Measurements from ENCODE around the gene PELI2. TPM values are rescaled to one million over a fixed set of nuclear protein-coding genes. Genes with fewer than 3 reads are reported as not detected.

The PELI2 gene
- total and polyA plus RNA-seq, 2 experiments from 2014 or later: 8.0 to 24.5 TPM

DNA sequence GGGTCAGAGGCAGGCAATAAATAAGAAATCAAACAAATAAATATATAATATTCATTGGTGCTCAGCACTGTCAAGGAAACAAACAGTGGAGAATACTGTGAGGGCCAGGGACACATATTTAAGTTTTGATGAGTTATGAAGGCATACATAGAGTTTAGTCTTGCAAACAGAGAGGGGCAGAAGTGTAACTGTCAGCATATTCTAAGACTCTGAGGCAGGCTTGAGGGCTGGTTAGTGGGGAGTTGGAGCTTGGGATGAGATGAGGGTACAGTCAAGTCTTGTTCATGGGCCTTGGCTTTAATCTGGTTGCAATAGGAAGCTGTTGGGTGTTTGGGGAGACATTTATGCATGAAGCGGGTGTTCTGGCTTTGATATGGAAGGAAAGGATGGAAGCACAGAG is 78.9 kb downstream of the PELI2 start:
- Histone ChIP-seq H4K20me1 (replicated peaks; ENCODE audit: insufficient read depth) (no peaks in the 10 kb centered on the region), H3K36me3 (ENCODE audit: insufficient read depth) (no peaks in the 10 kb centered on the region), H3K4me1 (ENCODE audit: insufficient read depth) (peaks cover 14% of the 10 kb centered on the region), H2AFZ (no peak overlapping the region), H3K4me3 (no peak overlapping the region), H3K9me2 (ENCODE audit: insufficient read depth) (0 out of 2 replicates have a peak, but pooled peaks cover 4% of the 10 kb centered on the region), H3K27ac (ENCODE audit: low read depth) (no peak overlapping the region), H3F3A (replicated peaks; ENCODE audit: low read depth) (no peaks in the 10 kb centered on the region; the same call in 1 of the 2 replicates), H3K4me2 (no peak overlapping the region), H3K79me2 (replicated peaks; ENCODE audit: insufficient read depth) (peaks cover 23% of the 10 kb centered on the region), H3K27me3 (ENCODE audit: insufficient read depth) (no peaks in the 10 kb centered on the region)
- no peaks in the 10 kb centered on the region for H3K36me3 Mint-ChIP-seq (ENCODE audit: low read depth)
- no peak overlapping the region for H3K4me3 Mint-ChIP-seq
- no peaks in the 10 kb centered on the region for H3K9me3 Mint-ChIP-seq
- TF ChIP-seq ZNF114 (CRISPR knock-in tag; IDR thresholded peaks at IDR 0.05) (no peak), EZH2 (IDR thresholded peaks at IDR 0.05; ENCODE audit: low read depth, unreplicated experiment) (no peak), STAT1 (IDR thresholded peaks at IDR 0.05; ENCODE audit: unreplicated experiment) (no peak)
- ATAC-seq (no peak), DNase-seq (ENCODE audit: low spot score) (no peak)
- no peaks in the 10 kb centered on the region for H3K27me3 Mint-ChIP-seq (ENCODE audit: insufficient read depth, low read depth, poor library complexity)
- H3K27ac Mint-ChIP-seq: no peak overlapping the region
- H3K4me1 Mint-ChIP-seq: peaks cover 19% of the 10 kb centered on the region

DNA sequence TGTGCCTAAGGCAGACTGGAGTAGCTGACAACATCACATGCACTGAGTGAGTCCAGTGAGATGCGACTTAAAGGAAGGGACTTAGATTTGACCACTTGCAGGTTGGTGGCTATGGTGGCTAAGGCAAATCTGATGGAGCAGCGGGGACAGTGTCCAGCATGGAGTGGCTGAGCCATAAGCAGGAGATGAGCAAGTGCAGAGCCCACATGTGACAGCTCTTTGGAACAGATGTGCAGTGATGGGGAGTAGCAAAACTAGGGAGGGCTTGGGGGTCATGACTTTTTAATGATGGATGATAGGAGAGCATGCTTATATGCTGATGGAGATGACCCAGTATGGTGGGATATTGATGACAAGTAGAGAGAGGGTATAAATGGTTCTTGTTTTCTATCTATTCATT is 80.2 kb downstream of the PELI2 start:
- H3K27me3 ChIP-seq (ENCODE audit: insufficient read depth): no peaks in the 10 kb centered on the region

More for the DNA sequence above, 80.2 kb downstream of the PELI2 start:
- no peak for DNase-seq (ENCODE audit: low spot score)
- Mint-ChIP-seq H3K4me1 (peaks cover 14% of the 10 kb centered on the region), H3K9me3 (no peaks in the 10 kb centered on the region), H3K36me3 (ENCODE audit: low read depth) (no peaks in the 10 kb centered on the region), H3K27ac (no peak overlapping the region), H3K27me3 (ENCODE audit: insufficient read depth, low read depth, poor library complexity) (no peaks in the 10 kb centered on the region), H3K4me3 (no peak overlapping the region)
- H4K20me1 ChIP-seq (replicated peaks; ENCODE audit: insufficient read depth): no peaks in the 10 kb centered on the region
- no peak overlapping the region for H2AFZ ChIP-seq
- H3F3A ChIP-seq (replicated peaks; ENCODE audit: low read depth): no peaks in the 10 kb centered on the region; the same call in 1 of the 2 replicates
- no peak for ATAC-seq
- H3K9me2 ChIP-seq (ENCODE audit: insufficient read depth): 0 out of 2 replicates have a peak, but pooled peaks cover 4% of the 10 kb centered on the region
- no peak overlapping the region for H3K4me2 ChIP-seq
- H3K36me3 ChIP-seq (ENCODE audit: insufficient read depth): no peaks in the 10 kb centered on the region
- TF ChIP-seq STAT1 (IDR thresholded peaks at IDR 0.05; ENCODE audit: unreplicated experiment) (no peak), NANOG (IDR thresholded peaks at IDR 0.05; ENCODE audit: borderline replicate concordance) (no peak), ZNF114 (CRISPR knock-in tag; IDR thresholded peaks at IDR 0.05) (no peak)
- TF ChIP-seq, protein P1, sequence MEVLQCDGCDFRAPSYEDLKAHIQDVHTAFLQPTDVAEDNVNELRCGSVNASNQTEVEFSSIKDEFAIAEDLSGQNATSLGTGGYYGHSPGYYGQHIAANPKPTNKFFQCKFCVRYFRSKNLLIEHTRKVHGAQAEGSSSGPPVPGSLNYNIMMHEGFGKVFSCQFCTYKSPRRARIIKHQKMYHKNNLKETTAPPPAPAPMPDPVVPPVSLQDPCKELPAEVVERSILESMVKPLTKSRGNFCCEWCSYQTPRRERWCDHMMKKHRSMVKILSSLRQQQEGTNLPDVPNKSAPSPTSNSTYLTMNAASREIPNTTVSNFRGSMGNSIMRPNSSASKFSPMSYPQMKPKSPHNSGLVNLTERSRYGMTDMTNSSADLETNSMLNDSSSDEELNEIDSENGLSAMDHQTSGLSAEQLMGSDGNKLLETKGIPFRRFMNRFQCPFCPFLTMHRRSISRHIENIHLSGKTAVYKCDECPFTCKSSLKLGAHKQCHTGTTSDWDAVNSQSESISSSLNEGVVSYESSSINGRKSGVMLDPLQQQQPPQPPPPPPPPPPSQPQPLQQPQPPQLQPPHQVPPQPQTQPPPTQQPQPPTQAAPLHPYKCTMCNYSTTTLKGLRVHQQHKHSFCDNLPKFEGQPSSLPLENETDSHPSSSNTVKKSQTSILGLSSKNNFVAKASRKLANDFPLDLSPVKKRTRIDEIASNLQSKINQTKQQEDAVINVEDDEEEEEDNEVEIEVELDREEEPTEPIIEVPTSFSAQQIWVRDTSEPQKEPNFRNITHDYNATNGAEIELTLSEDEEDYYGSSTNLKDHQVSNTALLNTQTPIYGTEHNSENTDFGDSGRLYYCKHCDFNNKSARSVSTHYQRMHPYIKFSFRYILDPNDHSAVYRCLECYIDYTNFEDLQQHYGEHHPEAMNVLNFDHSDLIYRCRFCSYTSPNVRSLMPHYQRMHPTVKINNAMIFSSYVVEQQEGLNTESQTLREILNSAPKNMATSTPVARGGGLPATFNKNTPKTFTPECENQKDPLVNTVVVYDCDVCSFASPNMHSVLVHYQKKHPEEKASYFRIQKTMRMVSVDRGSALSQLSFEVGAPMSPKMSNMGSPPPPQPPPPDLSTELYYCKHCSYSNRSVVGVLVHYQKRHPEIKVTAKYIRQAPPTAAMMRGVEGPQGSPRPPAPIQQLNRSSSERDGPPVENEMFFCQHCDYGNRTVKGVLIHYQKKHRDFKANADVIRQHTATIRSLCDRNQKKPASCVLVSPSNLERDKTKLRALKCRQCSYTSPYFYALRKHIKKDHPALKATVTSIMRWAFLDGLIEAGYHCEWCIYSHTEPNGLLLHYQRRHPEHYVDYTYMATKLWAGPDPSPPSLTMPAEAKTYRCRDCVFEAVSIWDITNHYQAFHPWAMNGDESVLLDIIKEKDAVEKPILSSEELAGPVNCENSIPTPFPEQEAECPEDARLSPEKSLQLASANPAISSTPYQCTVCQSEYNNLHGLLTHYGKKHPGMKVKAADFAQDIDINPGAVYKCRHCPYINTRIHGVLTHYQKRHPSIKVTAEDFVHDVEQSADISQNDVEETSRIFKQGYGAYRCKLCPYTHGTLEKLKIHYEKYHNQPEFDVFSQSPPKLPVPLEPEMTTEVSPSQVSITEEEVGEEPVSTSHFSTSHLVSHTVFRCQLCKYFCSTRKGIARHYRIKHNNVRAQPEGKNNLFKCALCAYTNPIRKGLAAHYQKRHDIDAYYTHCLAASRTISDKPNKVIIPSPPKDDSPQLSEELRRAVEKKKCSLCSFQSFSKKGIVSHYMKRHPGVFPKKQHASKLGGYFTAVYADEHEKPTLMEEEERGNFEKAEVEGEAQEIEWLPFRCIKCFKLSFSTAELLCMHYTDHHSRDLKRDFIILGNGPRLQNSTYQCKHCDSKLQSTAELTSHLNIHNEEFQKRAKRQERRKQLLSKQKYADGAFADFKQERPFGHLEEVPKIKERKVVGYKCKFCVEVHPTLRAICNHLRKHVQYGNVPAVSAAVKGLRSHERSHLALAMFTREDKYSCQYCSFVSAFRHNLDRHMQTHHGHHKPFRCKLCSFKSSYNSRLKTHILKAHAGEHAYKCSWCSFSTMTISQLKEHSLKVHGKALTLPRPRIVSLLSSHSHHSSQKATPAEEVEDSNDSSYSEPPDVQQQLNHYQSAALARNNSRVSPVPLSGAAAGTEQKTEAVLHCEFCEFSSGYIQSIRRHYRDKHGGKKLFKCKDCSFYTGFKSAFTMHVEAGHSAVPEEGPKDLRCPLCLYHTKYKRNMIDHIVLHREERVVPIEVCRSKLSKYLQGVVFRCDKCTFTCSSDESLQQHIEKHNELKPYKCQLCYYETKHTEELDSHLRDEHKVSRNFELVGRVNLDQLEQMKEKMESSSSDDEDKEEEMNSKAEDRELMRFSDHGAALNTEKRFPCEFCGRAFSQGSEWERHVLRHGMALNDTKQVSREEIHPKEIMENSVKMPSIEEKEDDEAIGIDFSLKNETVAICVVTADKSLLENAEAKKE (CRISPR knock-in tag; IDR thresholded peaks at IDR 0.05): no peak
- peaks cover 14% of the 10 kb centered on the region for H3K4me1 ChIP-seq (ENCODE audit: insufficient read depth)
- peaks cover 28% of the 10 kb centered on the region for H3K79me2 ChIP-seq (replicated peaks; ENCODE audit: insufficient read depth)
- H3K4me3 ChIP-seq: no peak overlapping the region
- H3K27ac ChIP-seq (ENCODE audit: low read depth): no peak overlapping the region

Measured in GM23338 (cell line).